KG1 (cell line): ENCODE results near the gene TUT1.
"Not testable (repeated sequence)": the region's sequence is repeated elsewhere in the genome, so short reads cannot be mapped to it uniquely, and the experiment has no call there.

Source experiments
- DNase-seq: peaks from one replicate; lab custom pipeline; 2025; lab: John Stamatoyannopoulos, UW

TUT1 gene

GRCh38 chr11:62555464-62556107, 35.7 kb downstream of the TUT1 start:
- DNase-seq, result peak; percentile 83

GRCh38 chr11:62554387-62555167, 36.7 kb downstream of the TUT1 start:
- DNase-seq, result no peak

GRCh38 chr11:62553839-62554361, 37.4 kb downstream of the TUT1 start:
- DNase-seq, result no peak

GRCh38 chr11:62553080-62553838, 38.1 kb downstream of the TUT1 start:
- no peak for DNase-seq

- no peak for DNase-seq
Measured at GRCh38 chr11:62552485-62553079, 38.7 kb downstream of the TUT1 start.

GRCh38 chr11:62550478-62550877, 40.8 kb downstream of the TUT1 start:
- DNase-seq, result not testable (repeated sequence)

DNA sequence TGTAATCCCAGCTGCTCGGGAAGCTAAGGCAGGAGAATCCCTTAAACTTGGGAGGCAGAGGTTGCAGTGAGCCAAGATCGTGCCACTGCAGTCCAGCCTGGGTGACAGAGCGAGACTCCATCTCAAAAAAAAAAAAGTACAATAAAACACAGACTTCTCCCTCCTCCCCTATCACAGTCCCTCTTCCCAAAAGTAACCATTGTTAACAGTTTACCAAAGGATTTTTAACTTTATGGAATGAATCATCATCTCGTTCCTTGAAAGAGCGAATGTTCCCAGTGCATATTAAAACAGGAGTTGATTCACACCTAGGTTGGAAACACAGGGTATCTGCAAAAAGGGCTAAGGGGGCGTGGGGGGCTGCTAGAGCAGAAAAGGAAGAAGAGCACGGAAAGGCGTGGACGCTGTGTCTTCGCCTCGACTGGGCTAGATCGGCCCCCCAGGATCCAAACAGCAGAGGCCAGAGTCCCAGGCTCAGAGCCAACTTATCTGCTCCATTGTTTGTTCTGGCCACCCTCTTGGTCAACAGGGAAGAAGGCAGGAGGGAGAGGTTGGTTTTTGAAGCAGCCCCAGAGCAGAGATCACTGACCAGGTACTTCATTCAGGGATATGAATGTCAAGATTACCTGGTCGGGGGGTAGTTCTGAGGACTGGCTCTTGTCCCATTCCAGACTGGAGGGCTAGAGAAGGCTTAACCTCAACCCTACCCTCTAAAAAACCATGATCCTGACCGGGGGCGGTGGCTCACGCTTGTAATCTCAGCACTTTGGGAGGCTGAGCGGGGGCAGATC, 42.6 kb downstream of the TUT1 start:
- DNase-seq, result no peak

DNA sequence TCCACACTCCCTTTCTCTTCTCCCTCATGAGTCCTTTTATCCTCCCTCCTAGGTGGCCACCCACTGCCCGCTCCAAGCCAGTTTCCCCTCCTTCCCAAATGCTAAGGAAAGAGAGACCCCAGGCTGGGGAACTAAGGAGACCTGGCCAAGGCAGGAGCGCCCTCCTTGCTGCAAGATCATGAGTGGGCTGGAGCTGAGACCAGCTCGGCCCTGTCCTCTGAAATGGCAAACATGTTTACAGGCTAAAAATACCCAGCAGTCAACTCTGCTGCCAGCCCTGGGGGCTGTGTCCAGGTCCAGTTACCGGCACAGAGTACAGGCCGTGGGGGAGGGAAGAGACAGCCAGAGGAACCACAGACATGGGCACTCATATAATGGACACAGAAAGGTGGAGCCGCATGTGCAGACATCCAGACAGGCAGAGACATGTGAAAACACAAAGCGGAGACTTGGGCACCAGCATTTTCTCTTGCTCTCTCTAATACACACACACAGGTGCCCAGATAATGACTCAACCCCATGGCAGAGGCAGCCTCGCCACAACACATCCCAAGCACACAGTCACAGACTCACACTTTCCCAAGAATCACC, 43.5 kb downstream of the TUT1 start:
- DNase-seq, result no peak

DNA sequence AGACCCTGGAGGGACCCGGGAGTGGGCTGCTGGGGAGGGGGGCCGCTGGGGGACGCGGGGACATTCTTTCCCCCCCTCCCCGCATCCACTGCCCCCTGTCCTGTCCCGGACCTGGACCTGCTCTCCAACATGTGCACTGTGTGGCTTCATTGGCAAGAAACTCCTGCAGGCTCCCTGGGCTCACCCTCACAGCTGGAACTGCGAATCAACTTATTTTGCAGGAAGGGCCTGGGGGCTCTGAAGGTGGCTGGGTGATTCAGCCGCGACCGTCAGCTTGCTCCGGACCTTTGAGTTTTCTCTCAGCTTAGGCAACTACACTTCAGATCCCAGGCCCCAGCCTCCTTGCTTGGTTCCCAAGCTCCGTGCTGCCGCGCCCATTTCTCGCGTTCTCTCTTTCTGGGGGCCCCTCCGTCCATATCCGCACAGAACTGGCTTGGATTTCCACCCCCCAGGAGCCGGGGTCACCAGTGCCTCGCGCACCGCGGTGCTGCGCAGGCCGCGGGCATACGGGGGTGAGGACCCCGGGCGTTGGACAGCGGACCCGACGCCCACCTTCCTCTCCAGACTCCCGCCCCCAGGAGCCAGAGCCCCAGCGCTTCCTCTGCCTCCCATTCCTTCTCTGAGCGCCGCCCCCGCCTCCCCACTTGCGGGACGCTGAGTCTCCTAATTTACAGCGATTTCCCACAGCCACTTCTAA, 44.2 kb downstream of the TUT1 start:
- no peak for DNase-seq

DNA sequence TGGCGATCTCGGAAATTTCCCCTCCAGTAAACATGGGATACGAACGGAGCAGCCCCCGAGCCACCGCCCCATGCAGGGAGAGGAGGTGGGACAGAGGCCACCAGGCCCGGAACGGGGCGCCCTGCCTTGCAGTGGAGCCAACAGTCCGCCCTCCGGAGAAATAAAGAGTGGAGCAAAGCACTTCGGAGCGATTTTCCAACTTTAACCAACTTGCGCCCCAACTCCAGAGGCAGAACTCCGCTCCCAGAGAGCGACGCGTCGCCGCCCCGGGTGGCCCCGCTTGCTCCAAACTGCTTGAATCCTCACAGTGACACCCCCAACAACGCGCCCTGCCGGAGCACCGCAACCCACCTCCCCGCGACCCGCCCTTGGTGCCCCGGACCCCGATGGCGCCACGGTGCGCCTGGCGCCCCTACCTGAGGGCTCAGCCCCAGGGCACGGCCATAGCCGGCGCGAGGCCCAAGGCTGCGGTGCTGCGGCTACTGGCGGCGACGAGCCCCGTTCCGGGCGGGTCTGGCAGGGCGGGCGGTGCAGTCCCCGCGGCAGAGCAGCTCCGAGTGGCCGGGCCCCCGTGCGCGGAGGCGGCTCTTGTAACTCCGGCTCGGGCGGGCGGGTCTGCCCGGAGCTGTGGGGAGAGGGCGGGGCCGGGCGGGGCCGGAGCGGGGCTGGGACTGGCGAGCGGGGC, 44.9 kb downstream of the TUT1 start, which contains the start of gene AHNAK:
Gene AHNAK (minus strand): TSS at position 563 of the 685 bp plus-strand sequence. CDS start 10,708 bp downstream, outside the sequence.
- DNase-seq, result no peak

DNA sequence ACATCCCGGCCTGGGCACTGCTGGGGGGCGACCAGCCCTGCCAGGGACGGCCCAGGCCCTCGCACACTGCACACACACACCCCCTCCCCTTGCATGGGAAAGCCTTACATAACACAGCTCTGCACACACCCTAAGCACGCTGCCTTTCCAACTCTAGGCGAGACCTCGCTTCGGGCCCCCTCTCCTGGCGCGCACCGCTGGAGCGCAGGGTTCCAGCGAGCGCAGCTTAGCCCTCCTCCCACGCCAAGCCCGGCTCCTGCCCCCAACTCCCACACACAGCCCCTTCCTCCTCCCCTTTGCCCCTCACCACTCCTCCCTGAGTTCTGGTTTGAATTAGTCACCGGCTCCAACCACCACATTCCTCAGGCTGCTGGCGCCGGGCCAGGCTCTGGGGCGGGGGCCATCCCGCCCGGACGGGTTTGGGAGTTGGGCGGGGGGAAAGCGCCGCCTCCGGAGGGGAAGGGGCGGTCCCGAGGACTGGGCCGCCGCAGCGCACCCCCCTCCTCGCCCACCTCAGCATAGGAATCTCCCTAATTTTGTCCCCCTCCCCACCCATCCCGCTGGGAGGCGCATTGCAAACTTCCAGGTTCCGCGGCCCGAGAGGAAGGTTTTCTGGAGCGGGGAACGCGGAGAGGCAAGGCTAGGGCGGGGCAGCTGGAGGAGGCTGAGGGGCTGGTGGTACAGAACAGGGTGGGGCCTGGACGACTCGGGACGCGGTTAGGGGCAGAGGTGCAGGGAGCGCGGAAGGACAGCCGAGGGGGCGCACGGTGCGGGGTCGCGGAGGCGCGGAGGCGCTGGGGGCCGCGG, 45.7 kb downstream of the TUT1 start:
- no peak for DNase-seq

DNA sequence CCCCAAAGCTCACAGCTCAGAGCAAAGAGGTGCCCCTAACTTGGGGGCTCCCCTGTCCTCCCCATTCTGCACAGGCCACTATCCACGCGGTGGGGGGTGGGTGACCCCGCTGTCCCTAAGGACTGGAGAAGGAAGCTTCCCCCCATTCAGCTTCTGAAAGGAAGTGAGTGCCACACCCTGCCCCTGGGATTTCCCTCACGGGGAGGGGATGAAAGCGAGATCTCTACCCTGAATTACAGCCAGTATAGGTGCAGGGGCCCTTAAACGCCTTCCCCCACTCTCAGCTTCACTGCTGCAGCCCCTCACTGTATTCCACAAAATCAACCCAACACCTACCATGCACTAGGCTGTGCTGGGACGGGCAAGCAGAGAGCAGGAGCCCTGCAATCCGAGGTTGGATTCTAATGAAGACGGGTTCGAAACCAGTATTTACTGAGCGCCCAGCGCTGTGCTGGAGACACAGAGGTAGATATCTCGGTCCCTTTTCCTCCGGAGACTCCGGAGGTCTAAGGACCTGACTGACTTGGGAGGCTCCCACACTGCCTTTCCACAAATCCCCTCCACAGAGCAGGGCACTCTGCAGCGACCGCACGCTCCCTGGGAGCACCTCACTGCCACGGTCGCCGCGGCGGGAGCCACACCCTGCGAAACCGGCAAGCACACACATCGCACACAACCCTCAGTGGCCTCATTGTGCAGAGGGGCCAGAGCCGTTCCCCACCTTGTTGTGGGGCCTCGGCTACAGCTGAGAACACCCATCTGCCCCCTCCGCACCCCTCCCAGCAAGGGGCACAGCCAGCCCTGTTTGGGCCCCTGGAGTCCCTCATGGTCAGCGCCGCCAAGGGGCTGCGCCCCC, 46.5 kb downstream of the TUT1 start:
- DNase-seq, result no peak

DNA sequence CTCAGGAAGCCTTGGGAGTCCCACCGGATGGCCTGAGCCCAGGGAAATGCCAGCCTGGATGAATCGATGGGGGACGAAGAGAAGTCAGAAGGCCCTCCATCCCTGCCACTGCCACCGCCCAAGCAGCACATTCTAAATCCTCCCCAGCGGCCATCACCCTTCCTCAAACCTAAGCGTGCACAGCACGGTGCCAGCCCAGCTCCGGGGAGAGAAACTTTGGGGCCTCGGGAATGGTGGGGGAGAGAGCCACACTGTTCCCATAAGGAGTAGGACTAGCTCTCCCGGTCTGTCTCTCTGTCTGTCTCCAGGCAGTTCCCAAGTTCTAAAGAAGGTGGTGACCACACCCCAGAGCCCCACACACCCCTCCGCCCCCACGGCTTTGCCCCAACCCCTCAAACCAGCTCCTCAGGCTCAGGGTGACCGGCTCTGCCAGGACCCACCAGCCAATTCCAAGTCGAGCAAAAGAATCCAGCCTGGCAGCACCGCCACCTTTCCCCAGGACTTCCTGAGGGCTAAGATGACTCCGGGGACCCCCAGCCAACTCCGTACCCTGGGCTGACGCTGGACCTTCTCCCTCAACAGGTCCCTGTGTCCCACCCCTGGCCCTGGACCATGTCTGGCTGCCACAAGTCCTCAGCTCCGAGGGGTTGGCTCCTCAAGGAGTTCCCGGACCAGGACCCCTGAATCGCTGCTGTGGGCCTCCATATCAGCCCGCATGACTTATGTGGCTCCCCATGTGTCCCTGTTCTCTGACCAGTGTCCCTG, 47.5 kb downstream of the TUT1 start:
- no peak for DNase-seq

DNA sequence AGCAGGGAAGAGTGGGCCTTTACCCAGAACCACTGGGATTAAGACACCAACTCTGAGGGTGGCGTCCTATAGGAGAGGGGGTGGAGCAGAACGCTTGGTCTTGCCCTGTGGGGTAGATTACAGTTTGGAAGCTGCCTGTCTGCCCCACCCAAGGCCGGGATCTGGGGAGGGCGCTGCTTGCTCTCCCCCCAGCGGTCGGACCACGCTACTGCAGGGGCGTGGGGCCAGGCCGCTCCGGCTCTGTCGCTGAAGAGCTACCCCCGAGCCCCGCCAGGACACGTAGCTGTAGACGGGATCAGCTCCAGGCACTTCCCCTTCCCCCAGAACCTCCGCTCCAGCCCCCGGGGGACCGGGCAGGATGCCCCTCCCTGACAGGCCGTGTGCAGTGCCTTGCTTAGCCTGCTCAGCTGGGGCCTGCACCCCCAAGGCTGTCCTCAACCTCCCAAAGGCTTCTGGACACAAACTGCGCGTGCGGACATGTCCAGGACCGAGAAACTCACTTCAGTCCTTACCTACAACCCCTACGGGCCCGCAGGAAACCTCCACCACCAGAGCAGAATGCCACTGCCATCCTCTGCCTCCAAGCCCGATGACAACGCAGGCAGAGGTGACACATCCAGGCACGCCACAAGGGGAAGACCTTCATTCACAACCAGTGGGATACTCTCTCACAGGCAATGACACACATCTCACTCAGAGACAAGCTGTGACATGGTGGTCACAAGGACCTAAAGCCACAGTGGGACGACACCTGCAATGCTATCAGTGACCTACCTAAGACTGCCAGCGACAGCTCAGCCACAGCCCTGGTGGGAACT, 48.4 kb downstream of the TUT1 start:
- DNase-seq, result peak; percentile 56

DNA sequence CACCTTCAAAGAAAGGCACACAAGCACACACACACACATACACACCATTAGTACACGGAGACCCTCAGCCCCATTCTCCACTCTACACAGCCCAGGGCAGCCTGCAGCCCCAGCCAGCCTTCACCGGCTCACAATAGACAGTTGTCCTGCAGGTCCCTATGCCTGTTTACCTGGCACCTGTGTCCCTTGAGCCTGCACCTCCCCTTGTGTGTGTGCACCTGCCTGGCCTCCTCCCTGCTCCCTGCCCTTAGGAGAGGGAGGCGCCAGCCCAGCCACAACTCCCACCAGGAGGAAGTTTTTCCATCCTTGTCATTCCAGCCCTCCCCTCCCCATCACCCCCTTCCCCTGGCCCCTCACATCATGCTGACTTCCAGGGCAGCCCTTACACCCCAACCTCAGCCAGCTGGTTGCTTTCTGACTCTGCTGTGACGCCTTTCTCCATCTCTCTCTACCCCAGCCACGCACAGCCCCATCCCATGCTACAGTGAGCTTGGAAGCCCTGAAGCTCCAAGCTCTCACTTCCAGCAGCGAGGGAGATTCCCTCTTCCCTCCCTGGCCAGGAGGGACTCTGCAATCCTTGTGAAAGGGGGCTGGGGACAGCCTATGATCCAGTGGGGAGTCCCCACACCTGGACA, 49.1 kb downstream of the TUT1 start:
- no peak for DNase-seq
